GM12878 (cell line): Measurements from ENCODE around the gene NUDT14. TPM values are rescaled to one million over a fixed set of nuclear protein-coding genes. Genes with fewer than 3 reads are reported as not detected.

Source experiments
- ATAC-seq: fragments of 200-7000 bp; cut with Tn5 transposase; 3 replicates; pipeline ENCODE4 v1.9.1; 2020; ENCODE audit warnings: mild to moderate bottlenecking, moderate library complexity
- BruUV-seq: library from RNA; stranded (reverse); fragments of 400-500 nt; replicated peaks from 2 replicates; lab custom pipeline; 2021; lab: Mats Ljungman, UMichigan
- CTCF ChIA-PET: fragments of 300-600 bp; sonication (Branson Sonifier 250); formaldehyde crosslinking; extraction: SDS; loops from one replicate; lab custom pipeline; 2021; ENCODE audit warnings: inconsistent platforms; lab: Yijun Ruan, JAX
- POLR2A ChIA-PET: fragments of 350-600 bp; formaldehyde crosslinking; extraction: SDS; loops from one replicate; lab custom pipeline; 2021; ENCODE audit warnings: inconsistent platforms; lab: Charles Lee
- RAD21 ChIA-PET: fragments of 300-600 bp; sonication (Branson Sonifier 250); formaldehyde crosslinking; loops from one replicate; lab custom pipeline; 2023; ENCODE audit warnings: antibody characterized with exemption; ENCODE audit not compliant: unreplicated experiment; lab: Charles Lee
- SMC1A ChIA-PET: fragments of 300-600 bp; sonication (Branson Sonifier 250); formaldehyde crosslinking; loops from one replicate; lab custom pipeline; 2023; ENCODE audit not compliant: unreplicated experiment, uncharacterized antibody; lab: Charles Lee
- DNase-seq: peaks from one replicate; pipeline ENCODE4 v3.0.0-alpha.2; 2011; ENCODE audit warnings: low read depth, low spot score
- FAIRE-seq: peaks from 3 replicates; lab custom pipeline; 2011; peaks lifted over from hg19 to GRCh38; lab: Jason Lieb, UNC
- H2AFZ ChIP-seq: 2 replicates; pipeline ENCODE4 v1.6.0; 2011; ENCODE audit warnings: low read depth, low read length, control low read depth; ENCODE audit not compliant: control insufficient read depth
- H3K27ac ChIP-seq: 2 replicates; pipeline ENCODE4 v1.5.1; 2011; ENCODE audit warnings: control low read depth; ENCODE audit not compliant: control insufficient read depth, insufficient read depth
- H3K27me3 ChIP-seq, 2 experiments: replicated peaks in 1 of 2; 2 replicates each; pipeline versions ENCODE4 v1.6.0 to v1.6.1; 2011; ENCODE audit warnings: low read length in 1 of 2; ENCODE audit not compliant: control insufficient read depth in 2 of 2, insufficient read depth in 2 of 2
- H3K36me3 ChIP-seq, 2 experiments: 2 replicates each; pipeline ENCODE4 v1.5.1; 2011; ENCODE audit warnings: low read length in 1 of 2; ENCODE audit not compliant: control insufficient read depth in 2 of 2, insufficient read depth in 2 of 2
- H3K4me1 ChIP-seq: 2 replicates; pipeline ENCODE4 v1.6.1; 2011; ENCODE audit warnings: mild to moderate bottlenecking, low read length, moderate library complexity, mixed read lengths; ENCODE audit not compliant: control insufficient read depth, insufficient read depth
- H3K4me2 ChIP-seq: 2 replicates; pipeline ENCODE4 v1.6.0; 2011; ENCODE audit warnings: control low read depth; ENCODE audit not compliant: control insufficient read depth, insufficient read depth
- H3K4me3 ChIP-seq: fragments of 200-600 bp; sonication (generic); 2 replicates; pipeline ENCODE4 v1.5.1; 2016
- H3K79me2 ChIP-seq: 2 replicates; pipeline ENCODE4 v1.6.0; 2011; ENCODE audit warnings: low read length; ENCODE audit not compliant: control insufficient read depth, insufficient read depth
- H3K9ac ChIP-seq: 2 replicates; pipeline ENCODE4 v1.8.0; 2011; ENCODE audit warnings: low read length, control low read depth, mixed read lengths; ENCODE audit not compliant: control insufficient read depth, insufficient read depth
- H3K9me3 ChIP-seq: replicated peaks from 3 replicates; pipeline ENCODE4 v1.5.1; 2011; ENCODE audit warnings: mild to moderate bottlenecking, low read length; ENCODE audit not compliant: control insufficient read depth, insufficient read depth
- H4K20me1 ChIP-seq: 2 replicates; pipeline ENCODE4 v1.6.0; 2011; ENCODE audit not compliant: control insufficient read depth, insufficient read depth
- ASH2L ChIP-seq: fragments of 300-600, 200-600 bp; sonication (generic); IDR thresholded peaks from 2 replicates; pipeline ENCODE4 v1.6.1; 2017; ENCODE audit warnings: low read depth, mild to moderate bottlenecking, borderline replicate concordance
- CBX3 ChIP-seq: fragments of 200-600 bp; sonication (generic); IDR thresholded peaks from 2 replicates; pipeline ENCODE4 v1.6.1; 2016; ENCODE audit warnings: low read depth, borderline replicate concordance
- DPF2 ChIP-seq: fragments of 450-650 bp; IDR thresholded peaks from 2 replicates; pipeline ENCODE4 v1.6.1; 2017; ENCODE audit warnings: mild to moderate bottlenecking
- EGR1 ChIP-seq, 2 experiments: IDR thresholded peaks; 1 replicate in 1 of 2; 2 replicates in 1 of 2; pipeline ENCODE4 v1.6.1; 2011 to 2012; ENCODE audit warnings: low read depth in 2 of 2, low read length in 2 of 2, borderline replicate concordance in 1 of 2, mild to moderate bottlenecking in 1 of 2, moderate library complexity in 1 of 2
- EP300 ChIP-seq, 2 experiments: fragments of 150-350 bp in 1 of 2; IDR thresholded peaks; 2 replicates each; pipeline ENCODE4 v1.6.1; 2011 to 2012; ENCODE audit warnings: low read depth in 2 of 2, low read length in 2 of 2, borderline replicate concordance in 1 of 2, improper control_type of control experiment in 1 of 2, inconsistent platforms in 1 of 2; ENCODE audit not compliant: control insufficient read depth in 1 of 2
- JUND ChIP-seq: IDR thresholded peaks from 2 replicates; pipeline ENCODE4 v1.6.1; 2012; ENCODE audit warnings: low read depth, mild to moderate bottlenecking, low read length, improper control_type of control experiment, moderate library complexity
- KDM1A ChIP-seq: fragments of 200-600 bp; sonication (generic); IDR thresholded peaks from 2 replicates; pipeline ENCODE4 v1.6.1; 2016; ENCODE audit warnings: borderline replicate concordance
- MEF2A ChIP-seq: IDR thresholded peaks from 2 replicates; pipeline ENCODE4 v1.6.1; 2011; ENCODE audit warnings: low read depth, mild to moderate bottlenecking, low read length, moderate library complexity; ENCODE audit not compliant: insufficient read depth
- POLR2AphosphoS2 ChIP-seq: IDR thresholded peaks from 2 replicates; pipeline ENCODE4 v1.6.1; 2011; ENCODE audit warnings: low read depth, mild to moderate bottlenecking, low read length, improper control_type of control experiment, moderate library complexity
- POU2F2 ChIP-seq: IDR thresholded peaks from 3 replicates; pipeline ENCODE4 v1.6.1; 2011; ENCODE audit warnings: low read depth, mild to moderate bottlenecking, low read length, borderline replicate concordance
- TAF1 ChIP-seq: IDR thresholded peaks from 2 replicates; pipeline ENCODE4 v1.6.1; 2011; ENCODE audit warnings: mild to moderate bottlenecking, low read depth, low read length, borderline replicate concordance
- YY1 ChIP-seq: IDR thresholded peaks from 2 replicates; pipeline ENCODE4 v1.6.1; 2011; ENCODE audit warnings: low read depth, mild to moderate bottlenecking, low read length
- WGBS: methylation state at CpG from one replicate; pipeline ENCODE4 v1.1.6; 2016; ENCODE audit warnings: low lambda C conversion rate; ENCODE audit not compliant: insufficient replicate concordance, insufficient coverage; ENCODE audit errors: missing lambda C conversion rate; 5-methylcytosine and 5-hydroxymethylcytosine counted together
- in situ Hi-C: fragments of 300-500 bp; cut with MboI; formaldehyde crosslinking; loops from 9 replicates; pipeline ENCODE4 v1.14.3; 2018; ENCODE audit warnings: mixed read lengths
- intact Hi-C: fragments of 100-400 bp; cut with micrococcal nuclease; formaldehyde crosslinking; loops from one replicate; pipeline ENCODE4 v1.14.2; 2022; ENCODE audit not compliant: unreplicated experiment
- polyA plus RNA-seq, 11 experiments: library from polyadenylated mRNA; depleted of rRNA in 4 of 11; unstranded in 6 of 11; stranded (reverse) in 5 of 11; fragments of >200 nt; fragmentation: Nextera tagmentation in 4 of 11; fragmentation: Illumina TruSeq in 1 of 11; extraction: Ambion mirVana in 4 of 11; extraction: Trizol in 1 of 11; gene quantifications; 1 replicate in 1 of 11; 2 replicates in 10 of 11; pipeline versions ENCODE4 v1.2.1 to v1.2.3, GENCODE V29; 2011 to 2016; ENCODE audit warnings: inconsistent platforms in 2 of 11, missing spikeins in 2 of 11, low read depth in 1 of 11
- total RNA-seq, 4 experiments: library from RNA; depleted of rRNA in 3 of 4; stranded (reverse); fragments of >200 nt in 3 of 4; fragmentation: Illumina TruSeq in 1 of 4; extraction: Trizol in 1 of 4; gene quantifications; 2 replicates each; pipeline versions ENCODE4 v1.2.1 to v1.2.3, GENCODE V29; 2013 to 2021
- TF ChIP-seq, protein P1 (sequence below): fragments of 450-650 bp; conservative IDR thresholded peaks from 2 replicates; pipeline ENCODE4 v1.6.1; 2017; ENCODE audit warnings: mild to moderate bottlenecking, moderate library complexity
- TF ChIP-seq, protein P2 (sequence below): IDR thresholded peaks from 2 replicates; pipeline ENCODE4 v1.6.1; 2012; ENCODE audit warnings: low read depth, low read length, improper control_type of control experiment
- TF ChIP-seq, protein P3 (sequence below): IDR thresholded peaks from 2 replicates; pipeline ENCODE4 v1.6.1; 2012; ENCODE audit warnings: improper control_type of control experiment, low read depth, low read length; ENCODE audit not compliant: insufficient replicate concordance

NUDT14 gene
- total and polyA plus RNA-seq, 10 of the 15 experiments (the other 5 are each of a cell fraction or from before 2014, with no cell fraction given): 0.62 to 6.8 (median 4.3) TPM; not detected in 1

DNA sequence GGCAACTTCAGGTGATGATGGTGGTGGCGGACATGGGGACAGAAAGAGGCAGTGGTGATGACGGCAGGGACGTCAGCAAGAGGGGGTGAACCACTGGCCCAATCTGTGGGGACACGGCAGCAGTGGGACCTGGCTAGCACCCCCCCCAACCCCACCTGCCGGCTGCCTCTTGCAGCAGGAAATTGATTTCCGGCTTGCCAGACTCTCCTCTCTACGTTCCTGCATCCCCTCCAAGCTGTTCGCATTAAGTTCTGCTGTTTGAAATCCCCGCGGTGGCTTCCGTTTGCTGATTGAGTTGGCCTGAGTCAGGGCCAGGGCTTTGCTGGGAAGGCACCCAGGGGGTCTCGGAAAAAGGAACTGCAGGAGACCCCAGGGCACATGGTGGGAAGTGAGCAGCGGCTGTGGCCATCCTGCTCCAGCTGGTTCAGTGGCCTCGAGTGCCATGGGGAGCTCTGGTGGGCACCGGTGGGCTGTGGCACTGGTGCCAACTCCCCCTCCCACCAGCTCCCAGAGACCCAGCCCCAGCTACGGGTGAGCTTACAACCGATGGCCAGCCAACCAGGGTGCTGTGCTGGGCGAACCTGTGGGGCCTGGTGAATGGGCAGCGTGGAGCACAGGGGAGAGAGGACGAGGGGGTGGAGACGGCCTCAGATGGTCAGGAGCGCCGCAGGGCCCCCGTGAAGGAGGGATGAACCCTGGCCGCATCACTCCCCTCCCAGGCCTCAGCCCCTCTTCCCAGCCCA, 14.6 kb upstream of the NUDT14 start:
- 10% methylated on average over 20 of the region's 25 CpGs for WGBS
- H3K36me3 ChIP-seq: no peaks in the 10 kb centered on the region
- H3K4me1 ChIP-seq: peaks cover 10% of the 10 kb centered on the region
- ChIA-PET SMC1A (no interaction called here), RAD21 (no interaction called here), CTCF (interaction anchor here (0.7 to 0.8 kb wide), 2 partner anchors 54 to 105 kb away, joined by 3 read pairs; no protein-coding TSS in a partner anchor), POLR2A (no interaction called here)
- intact Hi-C loops: no loop called here
- no peak overlapping the region for H3K27ac ChIP-seq
- BruUV-seq: no TSS peak
- no peak overlapping the region for H3K9ac ChIP-seq
- ATAC-seq (no peak), FAIRE-seq (no peak), DNase-seq (no peak)
- no peaks in the 10 kb centered on the region for H4K20me1 ChIP-seq
- H3K4me2 ChIP-seq: no peak overlapping the region
- no peak overlapping the region for H3K4me3 ChIP-seq
- no peaks in the 10 kb centered on the region for H3K79me2 ChIP-seq
- no peaks in the 10 kb centered on the region for H3K9me3 ChIP-seq
- peaks cover 5 to 13% of the 10 kb centered on the region in 2 experiments; a peak in 3 of 4 replicates for H3K27me3 ChIP-seq
- in situ Hi-C loops: no loop called here
- no peak overlapping the region for H2AFZ ChIP-seq
- TF ChIP-seq, protein P1, sequence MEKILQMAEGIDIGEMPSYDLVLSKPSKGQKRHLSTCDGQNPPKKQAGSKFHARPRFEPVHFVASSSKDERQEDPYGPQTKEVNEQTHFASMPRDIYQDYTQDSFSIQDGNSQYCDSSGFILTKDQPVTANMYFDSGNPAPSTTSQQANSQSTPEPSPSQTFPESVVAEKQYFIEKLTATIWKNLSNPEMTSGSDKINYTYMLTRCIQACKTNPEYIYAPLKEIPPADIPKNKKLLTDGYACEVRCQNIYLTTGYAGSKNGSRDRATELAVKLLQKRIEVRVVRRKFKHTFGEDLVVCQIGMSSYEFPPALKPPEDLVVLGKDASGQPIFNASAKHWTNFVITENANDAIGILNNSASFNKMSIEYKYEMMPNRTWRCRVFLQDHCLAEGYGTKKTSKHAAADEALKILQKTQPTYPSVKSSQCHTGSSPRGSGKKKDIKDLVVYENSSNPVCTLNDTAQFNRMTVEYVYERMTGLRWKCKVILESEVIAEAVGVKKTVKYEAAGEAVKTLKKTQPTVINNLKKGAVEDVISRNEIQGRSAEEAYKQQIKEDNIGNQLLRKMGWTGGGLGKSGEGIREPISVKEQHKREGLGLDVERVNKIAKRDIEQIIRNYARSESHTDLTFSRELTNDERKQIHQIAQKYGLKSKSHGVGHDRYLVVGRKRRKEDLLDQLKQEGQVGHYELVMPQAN: no peak
- TF ChIP-seq, protein P2, sequence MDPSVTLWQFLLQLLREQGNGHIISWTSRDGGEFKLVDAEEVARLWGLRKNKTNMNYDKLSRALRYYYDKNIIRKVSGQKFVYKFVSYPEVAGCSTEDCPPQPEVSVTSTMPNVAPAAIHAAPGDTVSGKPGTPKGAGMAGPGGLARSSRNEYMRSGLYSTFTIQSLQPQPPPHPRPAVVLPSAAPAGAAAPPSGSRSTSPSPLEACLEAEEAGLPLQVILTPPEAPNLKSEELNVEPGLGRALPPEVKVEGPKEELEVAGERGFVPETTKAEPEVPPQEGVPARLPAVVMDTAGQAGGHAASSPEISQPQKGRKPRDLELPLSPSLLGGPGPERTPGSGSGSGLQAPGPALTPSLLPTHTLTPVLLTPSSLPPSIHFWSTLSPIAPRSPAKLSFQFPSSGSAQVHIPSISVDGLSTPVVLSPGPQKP: no peak
- TF ChIP-seq EGR1 (IDR thresholded peaks at IDR 0.05; ENCODE audit: borderline replicate concordance in 1 of 2, low read depth in 2 of 2, low read length in 2 of 2) (no peak), JUND (no peak), POU2F2 (no peak), MEF2A (no peak), KDM1A (no peak), ASH2L (no peak), TAF1 (no peak), YY1 (no peak), CBX3 (no peak), DPF2 (no peak), EP300 (IDR thresholded peaks at IDR 0.05; ENCODE audit: borderline replicate concordance in 1 of 2, control insufficient read depth in 1 of 2, low read depth in 2 of 2, low read length in 2 of 2) (no peak), POLR2AphosphoS2 (no peak)
- TF ChIP-seq, protein P3, sequence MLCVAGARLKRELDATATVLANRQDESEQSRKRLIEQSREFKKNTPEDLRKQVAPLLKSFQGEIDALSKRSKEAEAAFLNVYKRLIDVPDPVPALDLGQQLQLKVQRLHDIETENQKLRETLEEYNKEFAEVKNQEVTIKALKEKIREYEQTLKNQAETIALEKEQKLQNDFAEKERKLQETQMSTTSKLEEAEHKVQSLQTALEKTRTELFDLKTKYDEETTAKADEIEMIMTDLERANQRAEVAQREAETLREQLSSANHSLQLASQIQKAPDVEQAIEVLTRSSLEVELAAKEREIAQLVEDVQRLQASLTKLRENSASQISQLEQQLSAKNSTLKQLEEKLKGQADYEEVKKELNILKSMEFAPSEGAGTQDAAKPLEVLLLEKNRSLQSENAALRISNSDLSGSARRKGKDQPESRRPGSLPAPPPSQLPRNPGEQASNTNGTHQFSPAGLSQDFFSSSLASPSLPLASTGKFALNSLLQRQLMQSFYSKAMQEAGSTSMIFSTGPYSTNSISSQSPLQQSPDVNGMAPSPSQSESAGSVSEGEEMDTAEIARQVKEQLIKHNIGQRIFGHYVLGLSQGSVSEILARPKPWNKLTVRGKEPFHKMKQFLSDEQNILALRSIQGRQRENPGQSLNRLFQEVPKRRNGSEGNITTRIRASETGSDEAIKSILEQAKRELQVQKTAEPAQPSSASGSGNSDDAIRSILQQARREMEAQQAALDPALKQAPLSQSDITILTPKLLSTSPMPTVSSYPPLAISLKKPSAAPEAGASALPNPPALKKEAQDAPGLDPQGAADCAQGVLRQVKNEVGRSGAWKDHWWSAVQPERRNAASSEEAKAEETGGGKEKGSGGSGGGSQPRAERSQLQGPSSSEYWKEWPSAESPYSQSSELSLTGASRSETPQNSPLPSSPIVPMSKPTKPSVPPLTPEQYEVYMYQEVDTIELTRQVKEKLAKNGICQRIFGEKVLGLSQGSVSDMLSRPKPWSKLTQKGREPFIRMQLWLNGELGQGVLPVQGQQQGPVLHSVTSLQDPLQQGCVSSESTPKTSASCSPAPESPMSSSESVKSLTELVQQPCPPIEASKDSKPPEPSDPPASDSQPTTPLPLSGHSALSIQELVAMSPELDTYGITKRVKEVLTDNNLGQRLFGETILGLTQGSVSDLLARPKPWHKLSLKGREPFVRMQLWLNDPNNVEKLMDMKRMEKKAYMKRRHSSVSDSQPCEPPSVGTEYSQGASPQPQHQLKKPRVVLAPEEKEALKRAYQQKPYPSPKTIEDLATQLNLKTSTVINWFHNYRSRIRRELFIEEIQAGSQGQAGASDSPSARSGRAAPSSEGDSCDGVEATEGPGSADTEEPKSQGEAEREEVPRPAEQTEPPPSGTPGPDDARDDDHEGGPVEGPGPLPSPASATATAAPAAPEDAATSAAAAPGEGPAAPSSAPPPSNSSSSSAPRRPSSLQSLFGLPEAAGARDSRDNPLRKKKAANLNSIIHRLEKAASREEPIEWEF: no peak
